Astrocyte (in vitro differentiated cells and primary cell): Measurements from ENCODE around the gene SPATA24.

Experiments
- EZH2 ChIP-seq: IDR thresholded peaks from 2 replicates; pipeline ENCODE4 v1.6.1; 2012; ENCODE audit warnings: mild to moderate bottlenecking, low read length, inconsistent platforms; ENCODE audit not compliant: insufficient read depth
- TF ChIP-seq, protein P1 (sequence below): IDR thresholded peaks from 2 replicates; pipeline ENCODE4 v1.5.1; 2011; ENCODE audit warnings: low read depth, mild to moderate bottlenecking, inconsistent platforms, low read length, moderate library complexity; ENCODE audit not compliant: insufficient read depth

DNA sequence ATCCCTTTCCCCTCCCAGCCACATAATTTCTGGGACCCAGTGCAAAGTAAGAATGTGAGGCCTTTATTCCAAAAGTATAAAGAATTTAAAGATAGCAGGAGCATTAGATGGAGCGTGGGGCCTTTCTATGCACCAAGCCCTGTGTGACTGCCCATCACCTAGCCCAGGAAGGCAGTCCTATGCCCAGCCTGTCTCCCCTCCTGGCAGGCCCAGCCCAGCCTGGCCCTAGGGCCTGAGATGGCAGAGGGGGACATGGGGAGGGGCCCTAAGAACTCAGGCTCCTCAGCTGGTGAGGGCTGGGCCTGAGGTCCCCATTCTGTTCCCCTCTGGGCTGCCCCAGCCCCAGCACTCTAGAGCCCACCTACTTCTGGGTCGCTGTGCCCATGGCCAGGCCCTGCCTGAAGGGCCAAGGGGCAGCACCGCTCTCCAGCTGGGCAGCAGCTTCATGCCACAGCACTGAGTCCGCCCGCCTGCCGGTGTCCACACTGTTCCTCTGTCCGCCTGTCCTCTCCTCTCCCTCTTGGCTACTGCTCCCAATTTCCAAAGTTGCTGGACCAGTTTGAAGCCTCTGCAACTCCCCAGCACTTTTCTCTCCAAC is 19.8 kb downstream of the SPATA24 start:
- TF ChIP-seq, protein P1, sequence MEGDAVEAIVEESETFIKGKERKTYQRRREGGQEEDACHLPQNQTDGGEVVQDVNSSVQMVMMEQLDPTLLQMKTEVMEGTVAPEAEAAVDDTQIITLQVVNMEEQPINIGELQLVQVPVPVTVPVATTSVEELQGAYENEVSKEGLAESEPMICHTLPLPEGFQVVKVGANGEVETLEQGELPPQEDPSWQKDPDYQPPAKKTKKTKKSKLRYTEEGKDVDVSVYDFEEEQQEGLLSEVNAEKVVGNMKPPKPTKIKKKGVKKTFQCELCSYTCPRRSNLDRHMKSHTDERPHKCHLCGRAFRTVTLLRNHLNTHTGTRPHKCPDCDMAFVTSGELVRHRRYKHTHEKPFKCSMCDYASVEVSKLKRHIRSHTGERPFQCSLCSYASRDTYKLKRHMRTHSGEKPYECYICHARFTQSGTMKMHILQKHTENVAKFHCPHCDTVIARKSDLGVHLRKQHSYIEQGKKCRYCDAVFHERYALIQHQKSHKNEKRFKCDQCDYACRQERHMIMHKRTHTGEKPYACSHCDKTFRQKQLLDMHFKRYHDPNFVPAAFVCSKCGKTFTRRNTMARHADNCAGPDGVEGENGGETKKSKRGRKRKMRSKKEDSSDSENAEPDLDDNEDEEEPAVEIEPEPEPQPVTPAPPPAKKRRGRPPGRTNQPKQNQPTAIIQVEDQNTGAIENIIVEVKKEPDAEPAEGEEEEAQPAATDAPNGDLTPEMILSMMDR, result no peak
- no peak for TF ChIP-seq EZH2
